Measurements from ENCODE around the gene ICAM3.

ICAM3 gene

GRCh38 chr19:10292789-10293636 lies 46.4 kb downstream of the ICAM3 start:
- TF ChIP-seq FOXP2 (optimal IDR thresholded peaks at IDR 0.05; ENCODE audit: borderline replicate concordance, extremely low read depth, extremely low read length, insufficient read depth) (no peak), POLR2AphosphoS5 (IDR thresholded peaks at IDR 0.05; ENCODE audit: low read depth, low read length) (no peak), TAF1 (IDR thresholded peaks at IDR 0.05; ENCODE audit: borderline replicate concordance, insufficient read depth, low read length) (no peak)

GRCh38 chr19:10292206-10292788 lies 47.1 kb downstream of the ICAM3 start:
- TF ChIP-seq TAF1 (IDR thresholded peaks at IDR 0.05; ENCODE audit: borderline replicate concordance, insufficient read depth, low read length) (no peak), FOXP2 (optimal IDR thresholded peaks at IDR 0.05; ENCODE audit: borderline replicate concordance, extremely low read depth, extremely low read length, insufficient read depth) (no peak), POLR2AphosphoS5 (IDR thresholded peaks at IDR 0.05; ENCODE audit: low read depth, low read length) (no peak), REST (IDR thresholded peaks at IDR 0.05; ENCODE audit: insufficient read depth in 1 of 2, low read depth in 2 of 2, low read length in 2 of 2) (no peak), SIN3A (IDR thresholded peaks at IDR 0.05; ENCODE audit: borderline replicate concordance, insufficient read depth, low read length) (no peak)

- TF ChIP-seq TAF1 (IDR thresholded peaks at IDR 0.05; ENCODE audit: borderline replicate concordance, insufficient read depth, low read length) (no peak), FOXP2 (optimal IDR thresholded peaks at IDR 0.05; ENCODE audit: borderline replicate concordance, extremely low read depth, extremely low read length, insufficient read depth) (no peak), SIN3A (IDR thresholded peaks at IDR 0.05; ENCODE audit: borderline replicate concordance, insufficient read depth, low read length) (no peak), POLR2AphosphoS5 (IDR thresholded peaks at IDR 0.05; ENCODE audit: low read depth, low read length) (no peak), REST (IDR thresholded peaks at IDR 0.05; ENCODE audit: insufficient read depth in 1 of 2, low read depth in 2 of 2, low read length in 2 of 2) (no peak)
Observed at GRCh38 chr19:10291554-10292205, 47.7 kb downstream of the ICAM3 start.

GRCh38 chr19:10290876-10291553 lies 48.4 kb downstream of the ICAM3 start:
- TF ChIP-seq REST (IDR thresholded peaks at IDR 0.05; ENCODE audit: insufficient read depth in 1 of 2, low read depth in 2 of 2, low read length in 2 of 2) = no peak
- TF ChIP-seq TAF1 (IDR thresholded peaks at IDR 0.05; ENCODE audit: borderline replicate concordance, insufficient read depth, low read length) = no peak
- 0 out of 2 replicates have a peak, but pooled peaks have one; percentile 29 for TF ChIP-seq POLR2AphosphoS5 (IDR thresholded peaks at IDR 0.05; ENCODE audit: low read depth, low read length)
- TF ChIP-seq FOXP2 (optimal IDR thresholded peaks at IDR 0.05; ENCODE audit: borderline replicate concordance, extremely low read depth, extremely low read length, insufficient read depth) = no peak

GRCh38 chr19:10290357-10290875 lies 49.0 kb downstream of the ICAM3 start:
- TF ChIP-seq SIN3A (IDR thresholded peaks at IDR 0.05; ENCODE audit: borderline replicate concordance, insufficient read depth, low read length) = no peak
- TF ChIP-seq FOXP2 (optimal IDR thresholded peaks at IDR 0.05; ENCODE audit: borderline replicate concordance, extremely low read depth, extremely low read length, insufficient read depth) = no peak
- TF ChIP-seq REST (IDR thresholded peaks at IDR 0.05; ENCODE audit: insufficient read depth in 1 of 2, low read depth in 2 of 2, low read length in 2 of 2) = no peak
- TF ChIP-seq TAF1 (IDR thresholded peaks at IDR 0.05; ENCODE audit: borderline replicate concordance, insufficient read depth, low read length) = no peak
- no peak for TF ChIP-seq POLR2AphosphoS5 (IDR thresholded peaks at IDR 0.05; ENCODE audit: low read depth, low read length)

Measured in PFSK-1 (cell line).